ENCODE results near the gene CDK11A. TPM values are rescaled to one million over a fixed set of nuclear protein-coding genes. Genes with fewer than 3 reads are reported as not detected.

Gene CDK11A
- total RNA-seq, 4 donors from 2014 or later = 9.0 to 14.6 (median 11.6) TPM

- no peak for DNase-seq
These were observed 36.3 kb downstream of the CDK11A start for GRCh38 chr1:1687846-1688245.

DNA sequence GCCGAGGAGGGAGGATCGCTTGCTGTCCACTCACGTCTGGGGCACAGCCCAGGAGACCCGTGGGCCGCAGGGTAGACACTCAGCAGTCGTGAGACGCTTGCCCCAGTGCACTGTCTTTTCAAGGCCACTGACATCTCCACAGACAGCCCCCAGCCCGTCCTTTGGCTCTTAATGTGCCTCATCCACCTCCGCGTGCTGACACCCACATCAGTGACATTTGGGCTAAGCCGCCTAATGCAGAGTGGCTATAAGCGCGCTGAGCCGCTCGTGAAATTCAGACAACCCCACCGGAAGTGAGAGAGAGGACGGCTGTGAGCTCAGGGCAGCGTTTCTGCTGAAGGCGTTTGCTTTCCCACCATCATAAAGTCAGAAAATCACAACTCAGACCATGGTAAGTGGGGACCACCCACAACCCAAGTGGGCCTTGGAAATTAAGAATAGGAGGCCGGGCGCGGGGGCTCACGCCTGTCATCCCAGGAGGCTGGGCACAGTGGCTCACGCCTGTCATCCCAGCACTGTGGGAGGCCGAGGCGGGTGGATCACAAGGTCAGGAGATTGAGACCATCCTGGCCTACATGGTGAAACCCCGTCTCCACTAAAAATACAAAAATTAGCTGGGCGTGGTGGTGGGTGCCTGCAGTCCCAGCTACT is 40.0 kb downstream of the CDK11A start:
- ATAC-seq (no peak), DNase-seq (no peak)
- H3K27ac ChIP-seq = no peak overlapping the region
- H3K4me1 ChIP-seq = peaks cover 0 to 5% of the 10 kb centered on the region in 2 donors
- no peaks in the 10 kb centered on the region for H3K36me3 ChIP-seq
- no peaks in the 10 kb centered on the region for H3K27me3 ChIP-seq
- no peaks in the 10 kb centered on the region for H3K9me3 ChIP-seq
- in situ Hi-C loops (cut with MboI; ENCODE audit: low sequenced_read_pairs in 4 of 4) = no loop called here
- H3K4me3 ChIP-seq = no peak overlapping the region
- intact Hi-C loops (cut with DNase I; ENCODE audit: low total_unique reads) = no loop called here
- TF ChIP-seq CTCF (IDR thresholded peaks at IDR 0.05 in 4 of 5, conservative IDR thresholded peaks at IDR 0.05 in 1 of 5) = no peak
- TF ChIP-seq POLR2A (IDR thresholded peaks at IDR 0.05) = no peak

More at GRCh38 chr1:1687846-1688245, 36.3 kb downstream of the CDK11A start:
- in situ Hi-C loops (cut with MboI; ENCODE audit: low sequenced_read_pairs in 4 of 4) = no loop called here
- no peak overlapping the region for H3K4me3 ChIP-seq
- H3K4me1 ChIP-seq = peaks cover 4 to 5% of the 10 kb centered on the region in 2 donors
- H3K27ac ChIP-seq = no peak overlapping the region
- no peak for TF ChIP-seq CTCF (IDR thresholded peaks at IDR 0.05 in 4 of 5, conservative IDR thresholded peaks at IDR 0.05 in 1 of 5)
- TF ChIP-seq POLR2A (IDR thresholded peaks at IDR 0.05) = no peak
- ATAC-seq = no peak
- no peaks in the 10 kb centered on the region for H3K9me3 ChIP-seq
- no peaks in the 10 kb centered on the region for H3K27me3 ChIP-seq
- intact Hi-C loops (cut with DNase I; ENCODE audit: low total_unique reads) = no loop called here
- H3K36me3 ChIP-seq = no peaks in the 10 kb centered on the region

GRCh38 chr1:1683104-1683905 is 40.9 kb downstream of the CDK11A start:
- H3K4me3 ChIP-seq = no peak overlapping the region
- DNase-seq = no peak
- ATAC-seq = no peak
- no peaks in the 10 kb centered on the region for H3K9me3 ChIP-seq
- intact Hi-C loops (cut with DNase I; ENCODE audit: low total_unique reads) = no loop called here
- no peak for TF ChIP-seq CTCF (IDR thresholded peaks at IDR 0.05 in 4 of 5, conservative IDR thresholded peaks at IDR 0.05 in 1 of 5)
- TF ChIP-seq POLR2A (IDR thresholded peaks at IDR 0.05) = no peak
- in situ Hi-C loops (cut with MboI; ENCODE audit: low sequenced_read_pairs in 4 of 4) = no loop called here
- no peaks in the 10 kb centered on the region for H3K36me3 ChIP-seq
- peaks cover 0 to 11% of the 10 kb centered on the region in 2 donors for H3K4me1 ChIP-seq
- no peak overlapping the region for H3K27ac ChIP-seq
- H3K27me3 ChIP-seq = no peaks in the 10 kb centered on the region

DNA sequence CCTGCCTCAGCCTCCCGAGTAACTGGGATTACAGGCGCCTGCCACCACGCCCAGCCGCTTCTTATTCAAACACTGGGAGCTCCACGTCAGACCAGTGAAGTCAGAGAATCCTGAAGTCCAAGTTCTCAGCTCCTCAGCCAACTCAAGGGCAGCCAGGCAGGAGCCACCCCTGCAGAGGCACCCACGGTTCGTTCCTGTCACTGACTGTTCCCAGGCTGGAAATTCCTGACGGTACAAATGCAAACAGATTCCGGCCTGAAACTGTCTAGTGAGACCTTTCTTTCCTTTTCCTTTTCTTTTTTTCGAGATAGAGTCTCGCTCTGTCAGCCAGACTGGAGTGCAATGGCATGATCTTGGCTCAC is 43.3 kb downstream of the CDK11A start:
- H3K27me3 ChIP-seq = no peaks in the 10 kb centered on the region
- intact Hi-C loops (cut with DNase I; ENCODE audit: low total_unique reads) (no loop called here), in situ Hi-C loops (cut with MboI; ENCODE audit: low sequenced_read_pairs in 4 of 4) (no loop called here)
- H3K4me3 ChIP-seq = no peak overlapping the region
- ATAC-seq (no peak), DNase-seq (no peak)
- TF ChIP-seq POLR2A (IDR thresholded peaks at IDR 0.05) (no peak), CTCF (IDR thresholded peaks at IDR 0.05 in 4 of 5, conservative IDR thresholded peaks at IDR 0.05 in 1 of 5) (no peak)
- H3K4me1 ChIP-seq = peaks cover 0 to 7% of the 10 kb centered on the region in 2 donors
- no peaks in the 10 kb centered on the region for H3K36me3 ChIP-seq
- no peak overlapping the region for H3K27ac ChIP-seq
- H3K9me3 ChIP-seq = no peaks in the 10 kb centered on the region

All from gastrocnemius medialis (tissue), 4 donors.